ENCODE measurements around the gene SDC4. TPM values are rescaled to one million over a fixed set of nuclear protein-coding genes. Genes with fewer than 3 reads are reported as not detected.

SDC4 gene, protein sequence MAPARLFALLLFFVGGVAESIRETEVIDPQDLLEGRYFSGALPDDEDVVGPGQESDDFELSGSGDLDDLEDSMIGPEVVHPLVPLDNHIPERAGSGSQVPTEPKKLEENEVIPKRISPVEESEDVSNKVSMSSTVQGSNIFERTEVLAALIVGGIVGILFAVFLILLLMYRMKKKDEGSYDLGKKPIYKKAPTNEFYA
- 10 to 100 TPM; 71.4 to 95.2 TPM for total RNA-seq

DNA sequence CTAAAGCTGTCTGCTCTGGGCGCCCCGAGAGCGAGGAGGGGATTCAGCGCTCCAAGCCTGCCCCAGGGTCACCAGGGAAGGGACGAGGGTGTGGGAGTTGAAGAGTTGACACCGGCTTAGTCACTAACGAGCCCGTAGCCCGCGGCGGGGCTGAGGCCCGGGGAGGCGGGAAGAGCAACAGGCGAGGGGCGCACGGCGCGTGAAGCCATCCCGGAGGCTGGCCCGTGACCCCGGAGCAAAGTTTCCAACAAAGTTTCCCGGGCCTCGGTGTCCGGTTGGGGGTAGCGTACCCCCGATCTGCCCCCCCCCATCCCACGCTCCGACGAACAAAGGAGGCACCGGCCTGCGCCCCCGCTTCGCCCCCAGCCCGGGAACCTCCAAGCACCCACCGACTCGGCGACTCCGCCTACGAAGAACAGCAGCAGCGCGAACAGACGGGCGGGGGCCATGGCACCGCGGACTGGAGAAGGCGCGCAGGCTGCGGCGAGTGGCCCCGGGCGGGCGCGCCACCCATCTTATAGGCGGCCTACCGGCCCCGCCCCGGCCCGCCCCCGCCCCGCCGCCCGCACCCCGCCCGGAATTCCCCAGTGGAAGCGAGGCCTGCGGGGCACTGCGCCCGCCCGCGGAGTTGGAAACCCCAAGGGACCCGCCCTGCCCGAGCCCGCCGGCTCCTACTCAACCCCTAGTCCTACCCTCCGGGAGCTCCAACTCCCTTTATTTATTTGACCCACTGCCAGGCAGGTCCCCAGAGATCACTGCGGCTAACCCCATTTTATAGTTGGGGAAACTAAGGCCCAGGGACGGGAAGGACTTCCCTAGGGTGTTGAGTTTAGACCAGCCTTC, at the start of gene SDC4:
SDC4 (minus strand) TSS at position 489 of the 843 bp plus-strand sequence; CDS start at position 449, 40 bp downstream.
- Histone ChIP-seq H3K4me1 (peaks cover 5 to 50% of the 10 kb centered on the region in 2 donors), H3K9me3 (no peaks in the 10 kb centered on the region), H3K36me3 (no peaks in the 10 kb centered on the region)

DNA sequence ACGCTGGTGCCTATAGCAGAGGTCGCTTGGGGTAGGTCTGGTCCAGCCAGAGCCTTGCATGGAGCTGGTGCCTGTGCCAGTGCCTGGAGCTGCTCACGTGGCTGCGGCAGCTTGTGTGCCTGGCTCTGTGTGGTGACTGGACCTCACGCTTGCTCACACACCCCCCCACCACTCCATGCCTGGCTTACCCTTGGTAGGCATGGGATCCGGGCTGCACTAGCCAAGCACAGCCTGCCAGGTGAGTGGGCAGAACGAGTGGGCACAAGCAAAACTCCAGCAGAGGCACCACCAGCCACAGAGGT, 46.8 kb upstream of the SDC4 start:
- no peak overlapping the region for H3K27ac ChIP-seq
- H3K4me1 ChIP-seq: no peaks in the 10 kb centered on the region
- no peak for TF ChIP-seq CTCF (IDR thresholded peaks at IDR 0.05)
- H3K9me3 ChIP-seq: no peaks in the 10 kb centered on the region
- H3K27me3 ChIP-seq: no peaks in the 10 kb centered on the region
- DNase-seq (ENCODE audit: low spot score): no peak
- H3K36me3 ChIP-seq: no peaks in the 10 kb centered on the region
- no peak overlapping the region for H3K4me3 ChIP-seq

More for the DNA sequence above, at the start of gene SDC4:
- peak within 1 kb of the TSS; percentile 96 to 97 for H3K27ac ChIP-seq
- H3K27me3 ChIP-seq: no peaks in the 10 kb centered on the region
- no peak for TF ChIP-seq CTCF (IDR thresholded peaks at IDR 0.05)
- peak within 1 kb of the TSS; percentile 69 to 76 for H3K4me3 ChIP-seq
- peak; percentile 70 for DNase-seq (ENCODE audit: low spot score)

GRCh38 chr20:45394221-45395113, 46.2 kb upstream of the SDC4 start:
- TF ChIP-seq CTCF (IDR thresholded peaks at IDR 0.05): no peak

GRCh38 chr20:45392733-45393132, 44.5 kb upstream of the SDC4 start:
- Histone ChIP-seq H3K4me3 (no peak overlapping the region), H3K27ac (no peak overlapping the region), H3K36me3 (no peaks in the 10 kb centered on the region), H3K4me1 (no peaks in the 10 kb centered on the region), H3K9me3 (no peaks in the 10 kb centered on the region), H3K27me3 (no peaks in the 10 kb centered on the region)
- DNase-seq (ENCODE audit: low spot score): no peak
- peak in 1 of 2 donors; percentile 29 for TF ChIP-seq CTCF (IDR thresholded peaks at IDR 0.05)

More at GRCh38 chr20:45394221-45395113, 46.2 kb upstream of the SDC4 start:
- peak; percentile 51 for DNase-seq (ENCODE audit: low spot score)
- no peaks in the 10 kb centered on the region for H3K4me1 ChIP-seq
- no peaks in the 10 kb centered on the region for H3K9me3 ChIP-seq
- no peaks in the 10 kb centered on the region for H3K27me3 ChIP-seq
- no peak overlapping the region for H3K4me3 ChIP-seq
- H3K27ac ChIP-seq: no peak overlapping the region
- H3K36me3 ChIP-seq: no peaks in the 10 kb centered on the region

- H3K27me3 ChIP-seq: no peaks in the 10 kb centered on the region
- no peaks in the 10 kb centered on the region for H3K36me3 ChIP-seq
- H3K9me3 ChIP-seq: no peaks in the 10 kb centered on the region
- DNase-seq (ENCODE audit: low spot score): no peak
- H3K4me1 ChIP-seq: no peaks in the 10 kb centered on the region
- TF ChIP-seq CTCF (IDR thresholded peaks at IDR 0.05): no peak
- no peak overlapping the region for H3K27ac ChIP-seq
- H3K4me3 ChIP-seq: no peak overlapping the region
Observed at GRCh38 chr20:45391559-45391958, 43.3 kb upstream of the SDC4 start.
